ENCODE measurements around the gene PCARE.

DNA sequence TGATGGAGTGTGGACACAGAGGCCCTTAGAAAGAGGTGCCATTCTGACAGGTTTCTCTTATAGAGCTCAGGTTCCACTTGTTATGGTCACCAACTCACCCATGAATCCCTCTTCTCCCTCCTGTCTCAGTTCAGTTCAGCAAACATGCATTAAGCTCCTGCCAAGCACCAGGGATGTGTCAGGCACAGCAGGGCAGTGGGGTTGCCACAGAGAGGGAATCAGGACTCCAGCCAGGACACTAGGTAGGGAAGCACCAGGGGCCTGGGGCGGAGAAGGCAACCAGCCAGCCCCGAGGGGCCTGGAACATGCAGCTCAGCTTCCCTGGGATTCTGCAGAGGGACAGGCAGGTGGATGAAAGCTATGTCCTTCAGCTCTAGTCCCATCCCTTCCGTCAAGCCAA, 48.6 kb downstream of the PCARE start:
- TF ChIP-seq EP300 (IDR thresholded peaks at IDR 0.05; ENCODE audit: borderline replicate concordance) (no peak), TEAD4 (IDR thresholded peaks at IDR 0.05) (no peak), TCF12 (IDR thresholded peaks at IDR 0.05; ENCODE audit: low read depth) (no peak), TAF1 (IDR thresholded peaks at IDR 0.05; ENCODE audit: low read depth) (no peak), NFIC (IDR thresholded peaks at IDR 0.05) (no peak), RAD21 (IDR thresholded peaks at IDR 0.05; ENCODE audit: low read depth) (no peak), CEBPB (IDR thresholded peaks at IDR 0.05) (no peak), YY1 (IDR thresholded peaks at IDR 0.05; ENCODE audit: low read depth) (no peak), CREB1 (IDR thresholded peaks at IDR 0.05; ENCODE audit: low read depth) (no peak), FOXM1 (IDR thresholded peaks at IDR 0.05; ENCODE audit: borderline replicate concordance, low read depth) (no peak)
- TF ChIP-seq, protein P1, sequence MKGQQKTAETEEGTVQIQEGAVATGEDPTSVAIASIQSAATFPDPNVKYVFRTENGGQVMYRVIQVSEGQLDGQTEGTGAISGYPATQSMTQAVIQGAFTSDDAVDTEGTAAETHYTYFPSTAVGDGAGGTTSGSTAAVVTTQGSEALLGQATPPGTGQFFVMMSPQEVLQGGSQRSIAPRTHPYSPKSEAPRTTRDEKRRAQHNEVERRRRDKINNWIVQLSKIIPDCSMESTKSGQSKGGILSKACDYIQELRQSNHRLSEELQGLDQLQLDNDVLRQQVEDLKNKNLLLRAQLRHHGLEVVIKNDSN (IDR thresholded peaks at IDR 0.05), result no peak
- TF ChIP-seq, protein P2, sequence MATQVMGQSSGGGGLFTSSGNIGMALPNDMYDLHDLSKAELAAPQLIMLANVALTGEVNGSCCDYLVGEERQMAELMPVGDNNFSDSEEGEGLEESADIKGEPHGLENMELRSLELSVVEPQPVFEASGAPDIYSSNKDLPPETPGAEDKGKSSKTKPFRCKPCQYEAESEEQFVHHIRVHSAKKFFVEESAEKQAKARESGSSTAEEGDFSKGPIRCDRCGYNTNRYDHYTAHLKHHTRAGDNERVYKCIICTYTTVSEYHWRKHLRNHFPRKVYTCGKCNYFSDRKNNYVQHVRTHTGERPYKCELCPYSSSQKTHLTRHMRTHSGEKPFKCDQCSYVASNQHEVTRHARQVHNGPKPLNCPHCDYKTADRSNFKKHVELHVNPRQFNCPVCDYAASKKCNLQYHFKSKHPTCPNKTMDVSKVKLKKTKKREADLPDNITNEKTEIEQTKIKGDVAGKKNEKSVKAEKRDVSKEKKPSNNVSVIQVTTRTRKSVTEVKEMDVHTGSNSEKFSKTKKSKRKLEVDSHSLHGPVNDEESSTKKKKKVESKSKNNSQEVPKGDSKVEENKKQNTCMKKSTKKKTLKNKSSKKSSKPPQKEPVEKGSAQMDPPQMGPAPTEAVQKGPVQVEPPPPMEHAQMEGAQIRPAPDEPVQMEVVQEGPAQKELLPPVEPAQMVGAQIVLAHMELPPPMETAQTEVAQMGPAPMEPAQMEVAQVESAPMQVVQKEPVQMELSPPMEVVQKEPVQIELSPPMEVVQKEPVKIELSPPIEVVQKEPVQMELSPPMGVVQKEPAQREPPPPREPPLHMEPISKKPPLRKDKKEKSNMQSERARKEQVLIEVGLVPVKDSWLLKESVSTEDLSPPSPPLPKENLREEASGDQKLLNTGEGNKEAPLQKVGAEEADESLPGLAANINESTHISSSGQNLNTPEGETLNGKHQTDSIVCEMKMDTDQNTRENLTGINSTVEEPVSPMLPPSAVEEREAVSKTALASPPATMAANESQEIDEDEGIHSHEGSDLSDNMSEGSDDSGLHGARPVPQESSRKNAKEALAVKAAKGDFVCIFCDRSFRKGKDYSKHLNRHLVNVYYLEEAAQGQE (IDR thresholded peaks at IDR 0.05; ENCODE audit: low read depth), result no peak
- TF ChIP-seq, protein P3, sequence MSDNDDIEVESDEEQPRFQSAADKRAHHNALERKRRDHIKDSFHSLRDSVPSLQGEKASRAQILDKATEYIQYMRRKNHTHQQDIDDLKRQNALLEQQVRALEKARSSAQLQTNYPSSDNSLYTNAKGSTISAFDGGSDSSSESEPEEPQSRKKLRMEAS (IDR thresholded peaks at IDR 0.05), result no peak

Data from Ishikawa (cell line).